ENCODE results near the gene CBX5.

CBX5 gene

GRCh38 chr12:54201001-54201794 lies 78.7 kb downstream of the CBX5 start:
- peak; percentile 76 for TF ChIP-seq CTCF (IDR thresholded peaks at IDR 0.05; ENCODE audit: control insufficient read depth, extremely low read depth, insufficient read depth)
- H3K4me3 ChIP-seq (ENCODE audit: low read depth, low read length) = no peak overlapping the region
- no peak for DNase-seq (ENCODE audit: low read depth)

GRCh38 chr12:54200412-54200811 lies 79.5 kb downstream of the CBX5 start:
- no peak for DNase-seq (ENCODE audit: low read depth)
- H3K4me3 ChIP-seq (ENCODE audit: low read depth, low read length) = no peak overlapping the region
- TF ChIP-seq CTCF (IDR thresholded peaks at IDR 0.05; ENCODE audit: control insufficient read depth, extremely low read depth, insufficient read depth) = no peak

- no peak overlapping the region for H3K4me3 ChIP-seq (ENCODE audit: low read depth, low read length)
- no peak for DNase-seq (ENCODE audit: low read depth)
- no peak for TF ChIP-seq CTCF (IDR thresholded peaks at IDR 0.05; ENCODE audit: control insufficient read depth, extremely low read depth, insufficient read depth)
These were observed 80.0 kb downstream of the CBX5 start for GRCh38 chr12:54199917-54200316.

GRCh38 chr12:54199034-54199433 lies 80.9 kb downstream of the CBX5 start:
- H3K4me3 ChIP-seq (ENCODE audit: low read depth, low read length) = no peak overlapping the region
- TF ChIP-seq CTCF (IDR thresholded peaks at IDR 0.05; ENCODE audit: control insufficient read depth, extremely low read depth, insufficient read depth) = no peak
- no peak for DNase-seq (ENCODE audit: low read depth)

- H3K4me3 ChIP-seq (ENCODE audit: low read depth, low read length) = no peak overlapping the region
- no peak for TF ChIP-seq CTCF (IDR thresholded peaks at IDR 0.05; ENCODE audit: control insufficient read depth, extremely low read depth, insufficient read depth)
- no peak for DNase-seq (ENCODE audit: low read depth)
These were observed 82.5 kb downstream of the CBX5 start for GRCh38 chr12:54197431-54197909.

- DNase-seq (ENCODE audit: low read depth) = no peak
- H3K4me3 ChIP-seq (ENCODE audit: low read depth, low read length) = no peak overlapping the region
- TF ChIP-seq CTCF (IDR thresholded peaks at IDR 0.05; ENCODE audit: control insufficient read depth, extremely low read depth, insufficient read depth) = no peak
These were observed 82.9 kb downstream of the CBX5 start for GRCh38 chr12:54197010-54197409.

GRCh38 chr12:54196396-54196795 lies 83.5 kb downstream of the CBX5 start:
- H3K4me3 ChIP-seq (ENCODE audit: low read depth, low read length) = no peak overlapping the region
- TF ChIP-seq CTCF (IDR thresholded peaks at IDR 0.05; ENCODE audit: control insufficient read depth, extremely low read depth, insufficient read depth) = no peak
- DNase-seq (ENCODE audit: low read depth) = no peak
